Activated T-cell treated with anti-CD3 and anti-CD28 coated beads, Interleukin-2, amount 50 U/mL, for 4 hours (primary cell): ENCODE results near the gene KIAA1958. TPM values are rescaled to one million over a fixed set of nuclear protein-coding genes. Genes with fewer than 3 reads are reported as not detected.
A peak's percentile ranks its signal among the peaks of the same experiment; 100 is the strongest.

Source experiments
- ATAC-seq, 2 donors: fragments of 200-7000 bp; cut with Tn5 transposase; one replicate each; pipeline ENCODE4 v1.10.0; 2021
- DNase-seq: peaks from one replicate; pipeline ENCODE4 v3.0.0-alpha.2; 2020
- H3K27me3 Mint-ChIP-seq: one replicate; pipeline ENCODE4 v1.8.0; 2021; ENCODE audit warnings: low read depth, mixed read lengths
- H3K36me3 Mint-ChIP-seq: one replicate; pipeline ENCODE4 v1.8.0; 2022; ENCODE audit warnings: mixed read lengths; ENCODE audit not compliant: insufficient read depth
- H3K4me1 Mint-ChIP-seq: one replicate; pipeline ENCODE4 v1.8.0; 2021; ENCODE audit warnings: low read depth, mixed read lengths
- H3K4me3 Mint-ChIP-seq: one replicate; pipeline ENCODE4 v1.8.0; 2021; ENCODE audit warnings: mild to moderate bottlenecking, moderate library complexity, mixed read lengths
- H3K9me3 Mint-ChIP-seq: one replicate; pipeline ENCODE4 v1.8.0; 2021; ENCODE audit warnings: mixed read lengths
- total RNA-seq, 3 donors: library from RNA; stranded (reverse); gene quantifications; one replicate each; pipeline ENCODE4 v1.2.1, GENCODE V29; 2021

The KIAA1958 gene, protein sequence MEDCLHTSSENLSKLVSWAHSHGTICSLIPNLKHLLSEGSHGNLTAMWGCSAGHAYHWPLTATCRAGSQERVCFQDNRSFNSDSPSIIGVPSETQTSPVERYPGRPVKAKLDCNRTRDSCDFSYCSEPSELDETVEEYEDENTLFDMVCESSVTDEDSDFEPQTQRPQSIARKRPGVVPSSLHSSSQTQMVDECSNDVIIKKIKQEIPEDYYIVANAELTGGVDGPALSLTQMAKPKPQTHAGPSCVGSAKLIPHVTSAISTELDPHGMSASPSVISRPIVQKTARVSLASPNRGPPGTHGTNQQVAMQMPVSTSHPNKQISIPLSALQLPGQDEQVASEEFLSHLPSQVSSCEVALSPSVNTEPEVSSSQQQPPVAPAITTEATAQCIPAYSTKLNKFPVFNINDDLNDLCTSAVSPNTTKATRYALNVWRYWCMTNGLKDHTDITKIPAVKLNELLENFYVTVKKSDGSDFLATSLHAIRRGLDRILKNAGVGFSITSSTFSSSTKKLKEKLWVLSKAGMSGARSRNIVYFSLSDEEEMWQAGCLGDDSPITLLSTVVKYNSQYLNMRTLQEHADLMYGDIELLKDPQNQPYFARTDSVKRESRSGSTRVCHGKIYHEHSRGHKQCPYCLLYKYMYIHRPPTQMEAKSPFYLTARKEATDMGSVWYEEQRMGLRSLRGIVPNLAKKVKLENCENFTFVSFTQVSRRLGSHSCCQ
- total RNA-seq = 1 to 10 TPM; 4.7 to 6.9 (median 6.7) TPM

DNA sequence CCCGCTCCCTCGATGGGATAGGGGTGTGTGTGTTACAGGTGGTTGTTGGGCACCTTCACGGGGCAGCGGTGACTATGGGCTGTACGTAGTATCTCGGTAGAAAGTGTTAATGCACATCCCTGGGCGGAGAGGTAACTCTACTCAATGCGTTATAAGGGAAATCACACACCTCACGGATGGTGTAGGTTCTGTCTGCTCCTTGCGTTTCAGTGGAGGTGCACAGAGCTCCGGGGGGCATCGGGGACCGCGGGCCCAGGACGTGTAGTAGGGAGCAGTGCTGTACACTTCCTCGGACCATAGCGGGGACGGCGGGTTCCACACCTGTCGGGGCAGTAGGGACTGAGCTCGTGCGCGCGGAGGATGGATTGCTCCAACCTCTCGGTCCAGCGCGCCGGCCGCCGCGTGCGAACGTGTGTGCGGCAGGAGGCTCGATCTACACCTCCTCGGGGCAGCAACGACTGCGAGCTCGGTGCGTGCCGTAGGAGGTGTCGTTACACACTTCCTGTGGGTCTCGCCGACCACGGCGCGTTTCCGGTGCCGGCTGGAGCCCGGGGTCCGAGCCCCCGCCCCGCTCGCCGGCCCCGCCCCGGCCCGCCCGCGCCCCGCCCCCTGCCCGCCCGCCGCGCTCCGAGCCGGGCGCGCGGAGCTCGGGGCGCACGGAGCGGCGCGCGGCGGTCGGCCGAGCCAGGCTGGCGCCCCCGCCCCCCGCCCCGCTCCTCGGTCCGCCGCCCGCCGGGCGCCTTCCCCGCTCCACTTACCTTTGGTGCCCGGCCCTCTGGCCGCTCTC is at the start of gene KIAA1958:
Gene KIAA1958 (plus strand): TSS at position 607 of the 787 bp plus-strand sequence. CDS start 87,254 bp downstream, outside the sequence.
- Mint-ChIP-seq H3K4me1 (peaks cover 26% of the 10 kb centered on the region), H3K27me3 (no peaks in the 10 kb centered on the region), H3K36me3 (no peaks in the 10 kb centered on the region), H3K9me3 (no peaks in the 10 kb centered on the region), H3K4me3 (peak within 1 kb of the TSS; percentile 93)
- DNase-seq (peak; percentile 72), ATAC-seq (peak; percentile 94)

DNA sequence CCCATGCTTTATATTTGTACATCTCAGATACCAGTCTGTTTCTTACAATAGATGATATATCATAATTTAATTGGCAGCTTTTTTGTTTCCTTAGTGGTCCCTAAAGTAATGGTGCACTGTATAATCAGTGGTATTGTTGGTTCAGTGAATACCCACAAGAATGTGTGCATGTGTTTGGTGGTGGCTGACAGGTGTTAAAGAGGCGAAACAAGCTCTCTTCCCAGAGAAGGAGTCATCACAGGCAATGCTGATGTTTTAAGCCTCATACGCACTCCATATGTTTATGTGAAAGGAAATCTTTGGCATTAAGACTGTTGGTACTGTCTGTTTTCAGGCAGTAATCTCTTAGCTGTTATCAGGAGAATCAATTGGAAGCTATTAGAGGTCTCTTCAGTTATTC is 49.2 kb upstream of the KIAA1958 start:
- no peak overlapping the region for H3K4me3 Mint-ChIP-seq
- no peaks in the 10 kb centered on the region for H3K4me1 Mint-ChIP-seq
- peaks cover 9% of the 10 kb centered on the region for H3K36me3 Mint-ChIP-seq
- H3K9me3 Mint-ChIP-seq = no peaks in the 10 kb centered on the region
- H3K27me3 Mint-ChIP-seq = no peaks in the 10 kb centered on the region
- ATAC-seq = no peak
- DNase-seq = no peak

DNA sequence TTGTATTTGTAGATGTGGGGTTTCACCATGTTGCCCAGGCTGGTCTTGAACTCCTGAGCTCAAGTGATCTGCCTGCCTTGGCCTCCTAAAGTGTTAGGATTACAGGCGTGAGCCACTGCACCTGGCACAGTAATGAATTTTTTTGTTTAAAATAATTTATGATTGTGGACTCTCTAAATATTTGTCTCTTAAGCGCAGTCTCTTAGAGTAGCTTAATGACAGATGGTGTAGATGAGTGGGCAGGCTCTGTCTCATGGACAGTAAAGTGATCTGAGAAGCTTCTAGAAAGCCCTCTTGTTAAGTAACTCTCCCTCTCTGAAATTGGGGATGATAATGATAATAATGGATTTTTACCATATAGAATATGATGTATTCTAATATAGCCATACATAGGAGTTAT is 47.5 kb upstream of the KIAA1958 start:
- Mint-ChIP-seq H3K27me3 (no peaks in the 10 kb centered on the region), H3K4me3 (no peak overlapping the region), H3K9me3 (no peaks in the 10 kb centered on the region), H3K4me1 (no peaks in the 10 kb centered on the region), H3K36me3 (peaks cover 3% of the 10 kb centered on the region)
- no peak for ATAC-seq
- no peak for DNase-seq

DNA sequence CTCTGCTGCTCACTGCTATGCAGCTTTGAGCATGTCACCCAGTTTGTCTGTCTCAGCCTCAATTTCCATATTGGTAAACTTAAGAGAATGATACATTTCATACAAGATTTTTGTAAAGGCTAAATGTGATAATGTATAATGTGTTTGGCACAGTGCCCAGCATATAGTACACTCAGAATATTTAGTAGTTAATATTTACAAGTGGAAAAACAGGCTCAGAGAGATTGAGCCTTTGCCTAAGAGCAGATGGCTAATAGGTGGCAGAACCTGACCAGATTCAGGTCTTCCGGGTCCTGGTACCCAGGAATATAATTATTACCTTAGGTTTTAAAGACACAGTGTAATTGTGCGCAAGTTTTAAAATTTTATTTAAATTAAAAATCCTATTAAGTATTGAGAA is 46.8 kb upstream of the KIAA1958 start:
- Mint-ChIP-seq H3K9me3 (no peaks in the 10 kb centered on the region), H3K4me1 (no peaks in the 10 kb centered on the region), H3K27me3 (no peaks in the 10 kb centered on the region), H3K4me3 (no peak overlapping the region), H3K36me3 (peaks cover 3% of the 10 kb centered on the region)
- DNase-seq = no peak
- ATAC-seq = no peak

DNA sequence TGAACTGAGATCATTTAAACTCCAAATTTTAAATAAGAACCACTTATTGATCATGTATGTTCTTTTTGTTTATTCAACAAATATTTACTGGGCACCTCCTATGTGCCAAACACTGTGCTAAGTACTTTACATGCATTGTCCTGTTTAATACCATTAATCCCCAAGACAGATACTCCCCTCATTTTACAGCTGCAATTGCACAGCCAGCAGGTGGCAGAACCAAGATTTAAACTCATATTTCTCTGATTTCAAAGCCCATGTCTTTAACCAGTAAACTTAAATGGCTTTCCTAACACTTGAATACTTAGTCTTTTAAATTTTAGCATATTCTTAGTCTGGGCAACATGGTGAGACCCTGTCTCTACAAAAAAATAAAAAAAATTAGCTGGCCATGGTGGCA is 43.4 kb upstream of the KIAA1958 start:
- no peak overlapping the region for H3K4me3 Mint-ChIP-seq
- ATAC-seq = no peak
- DNase-seq = no peak

DNA sequence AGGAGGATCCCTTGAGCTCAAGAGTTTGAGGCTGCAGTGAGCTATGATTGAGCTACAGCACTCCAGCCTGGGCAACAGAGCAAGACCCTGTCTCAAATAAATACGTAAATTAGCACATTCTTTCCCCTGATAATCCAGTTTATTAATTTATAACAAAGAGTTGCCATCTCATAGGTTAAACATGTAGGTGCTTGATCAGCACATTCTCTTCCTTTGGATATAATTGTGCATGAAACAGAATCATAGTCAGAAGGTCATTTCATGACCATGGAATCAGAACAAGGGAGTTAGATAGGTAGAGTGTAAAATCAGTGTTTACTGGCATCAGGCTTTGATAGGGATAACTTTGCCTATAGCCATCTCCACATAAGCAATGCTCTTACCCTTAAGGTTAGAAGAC is 43.0 kb upstream of the KIAA1958 start:
- H3K36me3 Mint-ChIP-seq = peaks cover 1% of the 10 kb centered on the region
- DNase-seq (no peak), ATAC-seq (no peak)
- no peak overlapping the region for H3K4me3 Mint-ChIP-seq
- no peaks in the 10 kb centered on the region for H3K27me3 Mint-ChIP-seq
- H3K4me1 Mint-ChIP-seq = peaks cover 2% of the 10 kb centered on the region
- H3K9me3 Mint-ChIP-seq = no peaks in the 10 kb centered on the region

More for the DNA sequence above, 43.4 kb upstream of the KIAA1958 start:
- peaks cover 1% of the 10 kb centered on the region for H3K36me3 Mint-ChIP-seq
- no peaks in the 10 kb centered on the region for H3K9me3 Mint-ChIP-seq
- H3K4me1 Mint-ChIP-seq = peaks cover 2% of the 10 kb centered on the region
- no peaks in the 10 kb centered on the region for H3K27me3 Mint-ChIP-seq

DNA sequence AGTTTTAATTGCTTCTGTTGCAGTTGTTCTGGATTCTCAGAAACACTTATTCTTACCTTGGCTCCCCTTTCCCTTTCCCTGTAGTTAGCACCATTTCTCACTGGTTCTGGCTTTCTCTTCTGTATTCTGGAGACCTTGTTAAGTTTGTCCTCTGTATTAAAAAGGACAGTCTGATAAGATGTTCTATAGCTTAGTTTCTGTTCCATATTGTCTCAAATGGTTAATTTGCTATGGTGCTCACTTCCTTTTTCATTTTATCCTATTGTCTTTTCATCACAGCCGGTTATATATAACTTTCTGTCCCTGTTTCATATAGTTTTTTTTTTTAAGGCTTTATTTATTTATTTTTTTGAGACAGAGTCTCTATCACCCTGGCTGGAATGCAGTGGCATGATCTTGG is 41.4 kb upstream of the KIAA1958 start:
- no peaks in the 10 kb centered on the region for H3K27me3 Mint-ChIP-seq
- H3K36me3 Mint-ChIP-seq = peaks cover 1% of the 10 kb centered on the region
- DNase-seq (no peak), ATAC-seq (no peak)
- no peaks in the 10 kb centered on the region for H3K9me3 Mint-ChIP-seq
- H3K4me1 Mint-ChIP-seq = peaks cover 2% of the 10 kb centered on the region
- H3K4me3 Mint-ChIP-seq = no peak overlapping the region

DNA sequence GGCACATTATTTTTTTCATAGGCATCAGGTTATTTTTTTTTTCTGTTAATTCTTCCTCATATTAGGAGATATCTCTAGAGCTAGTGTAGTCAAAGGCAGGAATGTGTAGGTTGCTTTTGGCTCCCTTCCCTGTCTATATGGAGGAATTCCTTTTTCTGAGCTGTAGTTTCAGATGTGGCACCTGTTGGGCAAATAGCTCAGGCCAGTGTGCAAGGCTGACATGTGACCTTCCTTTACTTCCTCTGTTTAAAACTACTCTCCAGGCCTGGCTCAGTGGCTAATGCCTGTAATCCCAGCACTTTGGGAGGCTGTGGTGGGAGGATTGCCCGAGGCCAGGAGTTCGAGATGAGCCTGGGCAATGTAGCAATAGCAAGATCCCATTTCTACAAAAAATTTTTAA is 40.5 kb upstream of the KIAA1958 start:
- Mint-ChIP-seq H3K4me1 (peaks cover 2% of the 10 kb centered on the region), H3K4me3 (no peak overlapping the region), H3K27me3 (no peaks in the 10 kb centered on the region), H3K36me3 (peaks cover 1% of the 10 kb centered on the region), H3K9me3 (no peaks in the 10 kb centered on the region)
- no peak for DNase-seq
- no peak for ATAC-seq

DNA sequence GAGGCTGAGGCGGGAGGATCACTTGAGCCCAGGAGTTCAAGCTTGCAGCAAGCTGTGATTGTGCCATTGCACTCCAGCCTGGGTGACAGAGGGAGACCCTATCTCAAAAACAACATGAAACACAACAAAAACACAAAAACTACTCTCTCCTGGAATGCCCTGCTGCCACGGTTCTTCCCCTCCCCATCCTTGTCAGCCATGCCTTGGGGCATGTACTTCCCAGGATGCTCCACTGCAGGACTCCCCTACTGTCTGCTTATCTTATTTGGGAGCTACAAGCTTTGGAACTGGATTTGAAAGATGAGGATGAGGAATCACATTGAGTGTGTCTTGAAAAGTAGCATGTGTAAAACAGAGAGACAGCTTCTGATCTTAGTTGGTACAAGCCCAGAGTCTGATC is 40.1 kb upstream of the KIAA1958 start:
- Mint-ChIP-seq H3K27me3 (no peaks in the 10 kb centered on the region), H3K9me3 (no peaks in the 10 kb centered on the region), H3K36me3 (peaks cover 1% of the 10 kb centered on the region), H3K4me3 (no peak overlapping the region), H3K4me1 (peaks cover 2% of the 10 kb centered on the region)
- ATAC-seq (no peak), DNase-seq (no peak)

DNA sequence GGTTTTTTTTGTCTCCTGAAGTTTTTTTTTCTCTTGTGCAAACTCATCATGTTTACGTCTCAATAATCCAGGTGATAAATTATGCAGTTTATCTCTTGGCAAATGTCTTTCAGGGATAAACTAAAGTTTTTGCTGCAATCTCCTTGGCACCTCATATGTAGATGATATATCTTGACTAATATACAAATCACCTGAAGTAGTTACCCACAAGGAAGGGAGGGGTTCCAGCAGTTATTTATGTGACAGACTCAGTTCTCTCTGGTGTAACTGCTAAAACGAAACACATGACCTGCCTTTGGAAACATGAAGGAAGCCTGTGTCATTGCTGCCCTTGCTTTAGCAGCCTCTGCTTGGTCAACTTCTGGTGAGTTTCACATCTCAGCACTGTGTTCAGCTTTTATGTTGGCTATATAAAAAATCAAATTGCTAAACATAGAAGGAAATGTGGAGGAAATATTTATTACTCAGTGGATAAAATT is 39.3 kb upstream of the KIAA1958 start:
- Mint-ChIP-seq H3K27me3 (no peaks in the 10 kb centered on the region), H3K9me3 (no peaks in the 10 kb centered on the region), H3K4me3 (no peak overlapping the region), H3K36me3 (peaks cover 1% of the 10 kb centered on the region), H3K4me1 (peaks cover 2% of the 10 kb centered on the region)
- no peak for DNase-seq
- no peak for ATAC-seq

DNA sequence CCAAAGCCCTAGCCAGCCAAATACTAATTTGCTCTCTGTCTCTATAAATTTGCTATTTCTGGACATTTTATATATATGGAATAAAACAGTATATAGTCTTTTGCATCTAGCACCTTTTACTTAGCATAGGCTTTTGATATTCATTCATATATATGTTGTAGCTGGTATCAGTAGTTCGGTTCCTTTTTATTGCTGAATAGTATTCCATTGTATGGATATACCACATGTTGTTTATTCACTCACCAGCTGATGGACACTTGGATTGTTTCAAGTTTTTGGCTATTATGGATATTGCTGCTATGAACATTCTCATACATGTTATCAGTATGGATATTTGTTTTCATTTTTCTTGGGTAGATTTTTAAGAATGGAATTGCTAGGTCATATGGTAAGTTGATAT is 23.8 kb upstream of the KIAA1958 start:
- DNase-seq (no peak), ATAC-seq (no peak)
- H3K4me1 Mint-ChIP-seq = no peaks in the 10 kb centered on the region
- no peaks in the 10 kb centered on the region for H3K27me3 Mint-ChIP-seq
- H3K9me3 Mint-ChIP-seq = peaks cover 3% of the 10 kb centered on the region
- H3K4me3 Mint-ChIP-seq = no peak overlapping the region
- H3K36me3 Mint-ChIP-seq = peaks cover 20% of the 10 kb centered on the region

DNA sequence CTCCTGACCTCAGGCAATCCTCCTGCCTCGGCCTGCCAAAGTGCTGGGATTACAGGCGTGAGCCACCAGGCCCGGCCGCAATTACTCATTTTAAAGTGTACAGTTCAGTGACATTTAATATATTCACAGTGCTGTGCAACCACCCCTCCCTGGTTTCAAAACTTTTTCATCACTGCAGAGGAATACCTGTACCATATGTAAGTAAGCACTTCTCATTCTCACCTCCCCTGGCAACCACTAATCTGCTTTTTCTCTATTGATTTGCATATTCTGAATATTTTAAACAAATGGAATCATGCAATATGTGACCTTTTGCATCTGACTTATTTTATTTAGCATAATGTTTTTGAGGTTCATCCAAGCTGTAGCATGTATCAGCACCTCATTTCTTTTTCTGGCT is 21.3 kb upstream of the KIAA1958 start:
- Mint-ChIP-seq H3K36me3 (peaks cover 23% of the 10 kb centered on the region), H3K4me1 (no peaks in the 10 kb centered on the region), H3K4me3 (no peak overlapping the region), H3K9me3 (peaks cover 3% of the 10 kb centered on the region), H3K27me3 (no peaks in the 10 kb centered on the region)
- ATAC-seq = no peak
- no peak for DNase-seq

DNA sequence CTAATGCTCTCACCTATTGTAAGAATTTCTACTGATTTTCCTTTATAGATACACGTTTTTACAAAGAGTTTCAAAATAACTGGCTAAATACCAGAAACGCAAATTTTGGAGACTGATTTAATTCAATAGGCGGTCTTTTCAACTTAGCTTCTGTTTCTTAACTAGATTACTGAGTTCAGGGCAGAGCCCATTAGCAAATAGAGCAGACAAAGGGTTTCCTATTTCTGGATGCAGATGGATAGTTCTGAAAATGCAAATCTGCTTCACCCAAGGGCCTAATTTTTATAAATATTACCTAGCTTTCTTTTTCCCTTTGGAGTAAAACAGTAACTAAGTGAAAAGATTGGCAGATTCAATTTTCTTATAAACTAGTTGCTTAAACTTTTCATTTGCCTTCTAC is 13.6 kb upstream of the KIAA1958 start:
- ATAC-seq (no peak), DNase-seq (no peak)
- H3K4me1 Mint-ChIP-seq = no peaks in the 10 kb centered on the region
- peaks cover 12% of the 10 kb centered on the region for H3K36me3 Mint-ChIP-seq
- no peak overlapping the region for H3K4me3 Mint-ChIP-seq
- no peaks in the 10 kb centered on the region for H3K27me3 Mint-ChIP-seq
- peaks cover 1% of the 10 kb centered on the region for H3K9me3 Mint-ChIP-seq

DNA sequence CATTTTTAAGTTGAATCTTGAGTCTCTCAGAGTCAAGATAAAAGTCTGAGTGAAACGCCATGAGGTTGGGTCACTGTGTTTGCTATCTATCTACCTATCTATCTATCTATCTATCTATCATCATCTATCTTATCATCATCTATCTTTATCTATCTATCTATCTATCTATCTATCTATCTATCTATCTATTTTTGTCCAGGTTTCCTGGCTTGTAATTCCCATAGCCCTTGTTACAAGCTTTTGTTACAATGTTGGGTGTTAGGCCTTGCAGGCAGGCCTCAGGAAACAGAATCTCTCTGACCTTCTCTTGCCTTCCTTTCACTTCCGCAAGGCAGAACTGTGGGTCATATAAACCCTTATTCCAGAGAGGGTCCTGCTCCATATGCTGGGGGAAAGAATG is 12.6 kb upstream of the KIAA1958 start:
- H3K4me1 Mint-ChIP-seq = no peaks in the 10 kb centered on the region
- H3K36me3 Mint-ChIP-seq = peaks cover 7% of the 10 kb centered on the region
- H3K9me3 Mint-ChIP-seq = peaks cover 4% of the 10 kb centered on the region
- no peak for DNase-seq
- H3K27me3 Mint-ChIP-seq = no peaks in the 10 kb centered on the region
- ATAC-seq = no peak
- no peak overlapping the region for H3K4me3 Mint-ChIP-seq
